ENCODE data around the gene C1orf198.

C1orf198 gene

DNA sequence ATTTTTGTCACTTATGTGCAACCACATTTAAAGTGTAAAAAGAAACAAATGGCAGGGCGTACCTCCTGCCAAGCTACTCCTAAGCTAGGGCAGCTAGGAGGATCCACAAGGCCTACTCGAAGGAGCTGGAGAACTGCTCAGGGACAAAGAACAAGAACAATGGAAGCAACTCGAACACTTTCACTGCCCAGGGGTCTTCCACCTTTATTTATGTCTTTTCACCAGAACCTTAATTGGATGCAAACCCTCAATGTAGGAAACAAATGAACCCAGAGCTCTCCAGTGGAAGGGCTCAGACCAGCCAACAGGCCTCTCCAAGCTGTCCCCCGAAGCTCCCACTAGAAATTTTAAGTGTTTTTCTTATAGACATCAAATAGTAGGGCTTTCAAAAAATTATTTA, 39.9 kb downstream of the C1orf198 start:
- no peak for DNase-seq

DNA sequence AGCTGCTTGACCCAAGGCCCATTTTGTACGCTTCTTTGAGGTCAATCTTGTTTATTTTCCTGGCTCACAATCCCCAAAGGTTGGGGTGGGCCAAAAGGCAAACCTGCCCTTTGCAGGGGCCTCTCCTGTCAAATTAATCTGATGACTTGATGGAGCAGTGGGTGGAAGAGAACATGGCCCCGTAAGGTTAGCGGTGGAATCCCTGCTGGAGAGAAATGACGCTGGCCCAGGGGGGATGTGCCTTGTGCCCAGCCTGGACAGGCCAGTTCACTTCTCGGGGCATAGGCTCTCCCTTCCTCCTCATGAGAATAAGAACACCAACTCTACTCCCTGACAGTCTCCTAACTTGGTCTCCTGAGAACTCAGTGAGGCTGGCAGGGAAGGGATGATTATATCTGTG, 40.5 kb downstream of the C1orf198 start:
- DNase-seq, result no peak

DNA sequence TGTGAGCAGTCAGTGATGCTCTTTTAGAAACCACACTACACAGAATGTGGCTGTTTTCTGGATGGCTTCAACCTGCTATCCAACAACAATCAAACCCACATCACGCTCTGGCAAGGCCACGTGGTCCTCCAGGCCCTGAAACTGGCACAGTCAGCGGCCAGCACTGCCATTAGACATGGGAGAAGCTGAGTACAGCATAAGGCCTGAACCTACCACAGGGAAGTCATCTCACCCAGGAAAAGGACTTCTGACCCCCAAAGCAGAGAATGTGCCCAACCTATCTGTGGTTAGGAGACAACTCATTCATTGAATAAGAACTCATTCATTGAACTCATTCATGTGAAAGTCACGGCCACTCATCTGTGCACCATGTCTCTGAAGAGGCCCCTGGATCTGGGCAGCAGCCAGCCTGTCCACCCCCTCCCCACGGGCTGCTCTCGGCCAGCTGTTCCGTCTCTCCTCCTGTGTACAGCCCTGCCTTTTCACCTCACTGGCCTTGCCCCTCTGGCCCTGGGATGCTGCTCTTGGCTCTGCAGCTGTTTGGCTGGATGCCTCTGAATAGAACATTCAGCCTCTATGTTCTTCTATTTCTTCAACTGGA, 41.1 kb downstream of the C1orf198 start:
- peak; percentile 73 to 75 for DNase-seq

DNA sequence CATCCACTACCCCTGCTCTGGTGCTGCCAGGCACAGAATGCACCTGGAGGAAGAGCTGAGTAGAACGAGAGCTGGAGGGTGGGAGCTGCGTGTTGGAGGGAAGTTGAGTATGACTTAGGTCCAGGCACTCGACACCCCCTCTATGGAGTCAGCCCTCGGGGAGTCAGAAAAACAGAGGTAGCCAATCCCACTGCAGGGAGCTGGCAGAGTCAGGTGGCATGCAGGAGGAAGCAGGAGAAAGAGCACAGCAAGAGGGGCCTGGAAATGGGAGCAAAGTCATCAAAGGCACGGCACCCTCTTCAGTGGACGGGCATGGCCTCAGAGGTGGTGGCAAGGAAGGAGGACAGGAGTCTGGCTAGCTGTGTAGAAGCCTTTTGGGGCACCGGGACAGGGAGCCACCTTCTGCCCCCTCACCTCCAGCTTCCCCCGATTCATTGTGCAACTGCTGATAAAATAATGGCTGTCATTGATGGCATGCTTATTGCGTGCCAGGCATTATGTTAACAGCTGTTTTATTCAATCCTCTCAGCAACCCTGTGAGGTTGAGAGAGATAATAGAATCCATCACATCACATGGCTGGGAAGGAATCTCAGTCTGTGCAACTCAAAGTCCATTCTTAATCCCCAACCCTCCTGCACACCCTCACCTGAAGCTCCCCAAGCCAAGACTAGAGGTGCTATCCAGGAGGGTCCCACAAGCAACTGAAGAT, 42.0 kb downstream of the C1orf198 start:
- DNase-seq, result no peak

DNA sequence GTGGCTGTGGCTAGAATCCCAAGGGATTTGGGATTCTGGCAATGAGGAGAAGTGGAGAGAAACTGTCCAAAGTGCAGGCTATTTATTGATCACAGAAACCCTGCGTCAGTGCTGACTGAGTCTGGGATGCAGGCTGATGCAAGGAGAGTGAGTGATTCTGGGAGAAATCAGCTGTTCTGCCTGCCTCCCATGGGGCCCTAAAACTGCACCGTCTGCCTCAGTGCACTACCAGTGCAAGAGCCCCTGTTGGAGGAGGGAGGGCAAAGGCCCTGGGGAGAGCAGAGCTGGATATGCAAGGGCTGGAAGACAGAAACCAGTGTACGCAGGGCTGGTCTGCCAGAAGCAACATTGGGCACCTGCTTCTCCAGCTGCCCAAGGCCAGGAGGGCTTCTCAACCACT, 42.6 kb downstream of the C1orf198 start:
- DNase-seq, result peak in 1 of 2 donors; percentile 48

DNA sequence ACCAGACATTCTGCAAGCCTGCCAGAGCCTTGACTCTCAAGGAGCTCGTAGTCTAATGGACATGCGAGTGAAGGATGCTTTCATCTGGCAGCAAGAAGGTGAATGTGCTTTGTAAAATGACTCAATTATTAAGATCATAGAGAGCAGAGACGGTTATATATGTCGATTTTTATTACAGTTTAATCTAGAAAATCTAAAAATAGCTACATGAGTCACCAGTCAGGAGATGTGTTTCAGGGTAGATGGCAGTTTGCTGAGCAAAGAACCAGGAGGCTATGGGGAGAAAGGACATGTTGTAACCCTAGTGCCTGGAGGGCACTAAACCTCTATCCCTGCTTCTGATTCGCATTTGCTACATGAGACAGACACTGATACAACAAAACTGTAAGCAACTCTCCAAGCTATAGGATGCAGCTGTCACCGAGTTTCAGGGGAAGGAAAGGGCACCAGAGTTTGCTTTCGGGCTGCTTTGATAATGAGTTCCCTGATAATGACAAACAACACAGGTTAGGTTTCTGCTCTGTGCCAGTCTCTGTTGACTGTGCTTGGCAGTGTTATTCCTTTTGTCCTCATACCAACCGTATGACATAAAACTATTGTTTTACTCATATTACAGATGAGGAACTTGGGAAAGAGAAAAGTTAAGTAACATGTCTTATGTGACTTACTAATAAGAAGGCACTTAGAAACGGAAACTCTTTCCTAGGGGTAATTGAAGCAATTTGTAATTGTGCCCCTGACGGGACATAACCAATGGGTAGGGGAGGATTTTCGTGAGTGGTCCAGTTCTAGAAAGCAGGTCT, 43.2 kb downstream of the C1orf198 start:
- DNase-seq, result no peak

DNA sequence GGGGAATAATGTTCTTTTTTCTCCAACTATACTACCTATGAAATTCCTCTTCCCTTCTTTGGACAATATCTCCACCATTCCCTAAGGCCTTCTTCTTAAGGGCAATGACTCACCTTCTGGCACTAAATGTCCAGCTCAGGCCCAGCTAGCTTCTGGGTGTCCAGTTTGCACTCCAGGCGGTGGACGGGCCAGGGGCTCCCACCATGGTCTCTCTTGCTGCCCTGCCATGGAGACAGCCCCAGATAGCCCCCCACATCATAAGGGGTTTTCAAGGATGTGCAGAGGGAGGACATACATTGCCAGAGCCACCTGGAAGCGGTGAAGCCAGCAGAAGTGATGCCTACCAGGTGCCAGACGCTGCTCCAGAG, 43.8 kb downstream of the C1orf198 start:
- no peak for DNase-seq

DNA sequence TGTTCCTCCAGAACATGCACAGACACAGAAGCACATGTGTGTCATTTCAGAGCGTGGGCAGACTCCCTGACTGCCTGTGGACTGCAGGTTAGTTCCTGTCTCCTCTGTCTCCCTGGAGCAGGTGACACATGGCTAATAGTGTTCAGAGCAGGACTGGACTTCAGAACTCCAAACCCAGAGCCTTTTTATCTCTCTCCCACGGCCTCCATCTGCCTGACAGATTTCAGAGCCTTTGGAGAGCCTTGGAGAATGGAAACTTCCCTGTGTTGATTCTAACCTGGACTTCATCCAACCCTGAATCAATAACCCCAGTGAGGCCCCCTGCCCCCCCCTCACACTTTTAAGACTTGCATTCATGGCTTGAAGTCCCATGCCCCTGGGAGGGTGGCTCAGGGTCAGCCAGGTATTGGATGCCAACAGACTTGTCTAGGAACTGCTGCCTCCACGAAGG, 44.4 kb downstream of the C1orf198 start:
- DNase-seq, result no peak

DNA sequence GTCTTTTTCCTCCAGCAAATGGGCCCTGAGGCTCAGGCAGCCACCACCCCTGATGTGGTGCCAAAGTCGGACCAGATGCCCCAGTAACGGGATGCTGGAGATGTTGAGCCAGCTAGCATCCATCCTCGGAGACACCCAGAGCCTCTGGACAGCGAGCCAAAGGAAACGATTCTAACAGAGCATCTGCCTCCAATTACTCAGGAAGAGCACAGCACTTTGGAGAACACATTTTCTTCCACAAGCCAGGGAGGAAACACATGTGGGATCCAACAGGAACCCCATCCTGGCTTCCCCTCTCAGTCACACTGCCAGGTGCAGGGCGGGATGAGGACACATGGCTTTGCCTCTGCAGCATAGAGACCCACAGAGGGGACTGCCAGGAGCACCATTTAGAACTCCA, 44.9 kb downstream of the C1orf198 start:
- no peak for DNase-seq

DNA sequence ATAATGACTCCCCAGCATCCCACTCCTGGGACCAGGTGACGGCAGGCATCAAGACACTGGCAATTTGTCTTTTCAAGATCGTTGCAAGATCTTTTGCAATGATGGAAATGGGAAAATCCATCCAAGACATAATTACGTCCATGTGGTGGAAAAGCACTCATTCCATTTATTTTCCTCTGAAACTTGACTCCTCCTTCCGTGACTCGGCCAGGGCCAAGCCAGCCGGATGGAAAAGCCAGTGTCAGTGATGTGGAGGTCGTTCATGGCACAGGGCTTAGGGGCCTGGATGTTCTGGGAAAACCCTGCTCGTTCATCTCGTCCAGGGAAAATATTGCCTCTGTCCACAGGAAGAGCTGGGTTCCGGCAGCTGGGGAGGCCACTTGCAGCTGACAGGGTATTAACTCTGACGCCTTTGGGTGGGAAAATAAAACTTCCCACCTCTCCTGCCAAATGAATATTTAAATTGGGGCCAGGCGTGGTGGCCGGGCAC, 46.2 kb downstream of the C1orf198 start:
- no peak for DNase-seq

DNA sequence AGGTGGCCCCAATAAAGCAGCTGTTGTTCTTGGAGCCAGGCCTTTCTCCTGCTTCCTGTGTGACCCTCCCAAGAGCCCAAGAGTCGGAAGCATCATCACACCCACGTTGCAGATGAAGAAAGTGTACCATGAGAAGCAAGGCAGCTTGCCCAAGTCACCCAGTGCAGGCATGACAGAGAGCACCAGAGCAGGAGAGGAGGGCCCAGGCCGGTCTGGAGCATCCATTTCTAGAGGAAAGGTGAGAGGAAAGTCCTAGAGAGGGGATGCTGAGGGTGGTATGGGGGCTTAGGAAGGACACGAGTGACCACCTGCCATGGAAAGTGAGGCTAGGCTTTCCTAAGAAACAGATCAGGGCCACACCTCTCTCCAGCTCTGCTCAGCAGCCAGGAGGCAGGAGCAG, 47.0 kb downstream of the C1orf198 start:
- DNase-seq, result no peak

DNA sequence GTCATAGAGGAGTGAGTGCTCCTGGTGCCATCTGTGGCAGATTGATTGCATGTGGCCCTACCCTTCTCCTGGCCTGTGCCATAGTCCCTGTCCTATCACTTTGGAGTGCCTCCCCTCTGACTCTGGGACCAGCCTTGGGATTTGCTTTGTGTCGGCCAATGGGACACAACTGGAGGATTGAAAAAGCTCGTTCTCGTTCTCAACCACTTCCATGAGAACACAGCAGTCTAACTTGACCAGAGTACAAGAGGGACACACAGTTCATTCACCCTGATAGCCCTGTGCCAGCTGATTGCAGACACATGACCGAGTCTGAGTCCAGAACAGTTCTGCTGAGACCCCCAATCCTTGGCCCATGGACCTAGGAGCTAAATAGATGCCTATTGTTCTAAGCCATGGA, 47.8 kb downstream of the C1orf198 start:
- peak; percentile 75 to 91 for DNase-seq

DNA sequence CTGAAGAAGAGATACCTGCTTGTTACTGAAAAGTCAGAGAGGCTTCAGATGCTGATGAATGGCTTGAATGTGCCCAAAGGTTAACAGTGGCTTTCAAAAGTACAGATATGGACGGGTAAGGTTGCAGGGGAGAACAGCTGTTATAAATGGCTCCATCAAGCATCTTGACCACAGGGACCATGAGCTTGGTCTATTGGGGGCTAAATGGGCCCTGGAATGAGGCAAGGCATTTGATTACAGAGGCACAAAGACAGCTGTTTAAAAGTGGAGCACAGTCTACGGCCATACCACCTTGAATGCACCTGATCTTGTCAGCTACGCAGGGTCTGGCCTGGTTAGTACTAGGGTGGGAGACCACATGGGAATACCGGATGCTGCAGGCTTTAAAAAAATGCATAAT, 48.3 kb downstream of the C1orf198 start:
- DNase-seq, result no peak

DNA sequence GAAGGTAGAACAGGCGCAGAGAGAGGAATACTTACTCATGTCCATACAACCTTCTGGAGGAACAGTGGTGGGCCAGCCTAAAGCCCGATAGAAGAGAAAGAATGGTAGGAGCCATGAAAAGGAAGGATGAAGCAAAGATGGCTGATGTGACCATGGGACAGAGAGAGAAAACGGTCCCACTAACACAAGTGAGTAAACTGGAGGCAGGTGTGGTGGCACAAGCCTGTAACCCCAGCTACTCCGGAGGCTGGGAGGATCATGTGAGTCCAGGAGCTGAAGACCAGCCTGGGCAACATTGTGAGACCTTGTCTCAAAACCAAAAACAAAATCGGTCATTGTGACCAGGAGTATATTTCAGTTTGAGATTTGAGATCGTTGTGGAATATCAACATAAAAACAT, 49.4 kb downstream of the C1orf198 start:
- DNase-seq, result no peak

DNA sequence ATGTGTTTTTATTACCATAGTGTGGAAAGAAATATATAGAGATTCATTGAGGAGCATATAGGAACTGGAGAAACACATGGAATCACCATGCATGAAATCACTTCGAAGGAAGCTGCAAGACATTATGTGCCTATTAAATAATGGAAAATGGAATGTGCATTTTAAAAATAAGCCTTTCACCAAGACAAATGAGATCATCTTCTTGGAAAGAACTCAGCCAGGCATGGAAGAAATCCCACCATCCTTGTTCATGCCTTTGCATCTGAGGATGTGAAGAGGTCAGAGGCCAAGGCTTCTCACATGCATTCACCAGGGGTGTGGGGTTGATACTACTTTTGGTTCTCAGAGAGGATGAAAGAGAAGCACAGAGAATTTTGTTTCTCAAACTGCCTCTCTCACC, 50.0 kb downstream of the C1orf198 start:
- no peak for DNase-seq

DNA sequence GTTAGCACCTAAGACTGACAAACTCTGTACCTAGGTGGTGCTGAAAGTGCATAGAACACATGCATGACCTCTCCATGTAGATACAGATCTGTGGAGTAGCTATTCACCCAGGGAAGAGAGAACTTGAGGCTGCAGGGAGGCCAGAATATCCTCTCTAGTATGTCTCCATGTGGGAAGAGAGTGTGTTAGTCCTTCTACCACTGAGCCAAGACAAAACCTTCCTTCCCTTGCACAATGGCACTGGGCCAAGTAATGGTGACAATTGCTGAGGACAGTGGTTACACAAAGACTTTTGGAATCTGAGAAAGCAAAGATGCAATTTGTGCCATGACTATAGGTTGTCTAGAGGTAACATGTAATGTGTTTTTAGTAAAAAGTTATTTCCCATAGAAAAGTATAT, 52.3 kb downstream of the C1orf198 start:
- no peak for DNase-seq

DNA sequence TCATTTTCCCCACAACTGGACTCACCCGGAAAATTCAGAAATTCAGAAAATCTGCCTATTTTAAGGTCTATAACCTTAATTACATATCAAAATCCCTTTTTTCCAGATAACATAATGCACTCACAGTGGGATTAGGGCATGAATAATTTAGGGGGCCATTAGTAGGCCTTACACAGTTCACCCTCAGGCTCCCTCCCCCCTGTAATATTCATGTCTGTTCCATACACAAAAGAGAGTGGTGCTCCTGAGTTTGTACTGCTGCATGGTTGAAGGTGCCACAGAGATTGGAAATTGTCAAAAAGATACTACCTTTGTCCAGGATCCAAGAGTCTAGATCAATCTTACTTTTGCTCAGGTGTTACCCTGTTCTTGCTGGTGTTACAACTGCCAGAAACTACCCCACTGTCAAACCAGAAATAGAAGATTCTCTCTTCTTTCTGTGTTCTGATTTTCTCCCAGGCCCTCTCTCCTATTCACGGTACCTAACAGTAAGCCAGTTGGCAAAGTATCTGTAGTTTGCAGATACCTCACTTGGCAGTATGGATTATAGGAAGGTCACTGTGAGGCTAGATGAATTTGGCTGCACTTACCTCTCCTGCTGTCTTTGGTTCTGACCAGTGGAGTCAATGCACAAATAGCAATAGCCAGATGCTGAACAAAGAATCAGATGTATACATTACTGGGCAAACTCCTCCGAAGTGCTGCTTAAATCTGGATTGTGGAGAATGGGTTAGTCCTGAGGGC, 53.2 kb downstream of the C1orf198 start:
- DNase-seq, result no peak

DNA sequence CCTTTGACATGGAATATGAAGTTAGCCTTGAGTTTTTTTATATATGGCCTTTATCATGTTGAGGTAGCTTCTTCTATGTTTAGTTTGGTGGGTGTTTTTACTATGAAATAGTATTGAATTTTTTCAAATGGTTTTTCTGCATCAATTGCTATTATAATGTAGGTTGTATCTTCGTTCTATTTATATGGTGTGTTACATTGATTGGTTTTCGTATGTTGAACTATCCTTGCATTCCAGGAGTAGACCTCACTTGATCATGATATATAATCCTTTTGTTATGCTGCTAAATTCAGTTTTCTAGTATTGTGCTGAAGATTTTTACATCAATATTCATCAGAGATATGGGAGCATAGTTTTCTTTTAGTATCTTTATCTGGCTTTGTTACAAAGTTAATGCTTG, 55.8 kb downstream of the C1orf198 start:
- DNase-seq, result no peak

DNA sequence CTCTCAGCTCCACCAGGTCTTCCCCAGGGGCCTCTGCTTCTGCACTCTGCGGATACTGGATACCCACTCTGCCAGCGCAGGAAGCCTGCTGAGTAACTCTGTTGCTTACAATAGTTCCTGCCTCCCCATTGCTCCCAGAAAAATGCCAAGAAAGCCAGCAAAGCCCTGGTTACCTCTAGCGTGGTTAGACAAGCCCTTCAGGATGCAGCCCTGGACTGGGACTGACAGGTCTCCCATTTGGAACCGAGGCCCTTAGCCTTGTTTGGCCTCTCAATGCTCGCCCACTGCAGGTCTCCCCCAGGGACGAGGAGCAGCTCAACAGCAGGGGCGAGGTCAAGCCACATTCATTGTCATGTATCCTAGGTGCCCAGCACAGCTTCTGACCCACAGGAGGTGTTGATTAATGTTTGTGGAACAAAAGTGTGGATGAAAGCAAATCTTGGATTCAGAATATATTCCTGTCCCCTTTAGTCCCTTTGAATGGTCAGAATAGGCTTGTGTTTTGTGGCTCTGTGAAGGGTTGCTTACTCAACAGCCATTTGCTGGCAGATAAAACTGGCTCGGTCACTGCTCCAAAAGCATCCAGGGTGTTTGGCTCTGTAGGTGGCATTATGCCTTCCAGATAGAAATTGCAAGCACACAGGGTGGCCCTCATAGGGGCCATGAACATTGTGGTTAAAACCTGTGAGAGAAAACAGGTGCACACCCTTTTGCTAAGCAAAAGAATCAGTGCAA, 58.9 kb downstream of the C1orf198 start:
- peak; percentile 16 to 54 for DNase-seq

DNA sequence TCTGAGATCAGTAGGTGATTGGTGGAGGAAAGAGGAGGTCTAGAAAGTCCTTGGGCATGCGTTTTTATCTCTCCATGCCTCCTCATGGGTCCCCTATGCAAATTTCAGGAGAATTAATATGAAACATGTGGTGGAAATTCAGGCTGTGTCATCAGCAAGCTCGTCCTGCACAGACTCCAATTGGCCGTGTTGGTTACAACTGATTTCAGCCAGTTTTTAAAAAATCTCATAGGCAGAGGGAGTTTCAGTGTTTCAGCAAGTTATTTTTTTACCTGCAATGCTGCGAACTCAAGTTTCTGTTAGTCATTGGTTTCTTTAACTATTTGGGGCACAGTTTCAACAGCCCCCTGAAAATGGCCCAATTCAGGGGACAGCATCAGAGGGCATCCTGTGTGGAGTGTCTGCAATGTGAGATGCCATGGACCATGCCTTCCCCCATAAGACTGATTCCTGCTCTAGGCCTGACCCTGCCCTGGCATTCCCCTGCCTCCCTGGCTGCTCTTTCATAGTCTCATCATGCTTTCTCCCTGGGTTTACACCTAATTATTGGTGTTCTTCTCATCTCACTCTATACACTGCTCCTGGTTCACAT, 59.9 kb downstream of the C1orf198 start:
- peak in 1 of 2 donors; percentile 94 for DNase-seq

DNA sequence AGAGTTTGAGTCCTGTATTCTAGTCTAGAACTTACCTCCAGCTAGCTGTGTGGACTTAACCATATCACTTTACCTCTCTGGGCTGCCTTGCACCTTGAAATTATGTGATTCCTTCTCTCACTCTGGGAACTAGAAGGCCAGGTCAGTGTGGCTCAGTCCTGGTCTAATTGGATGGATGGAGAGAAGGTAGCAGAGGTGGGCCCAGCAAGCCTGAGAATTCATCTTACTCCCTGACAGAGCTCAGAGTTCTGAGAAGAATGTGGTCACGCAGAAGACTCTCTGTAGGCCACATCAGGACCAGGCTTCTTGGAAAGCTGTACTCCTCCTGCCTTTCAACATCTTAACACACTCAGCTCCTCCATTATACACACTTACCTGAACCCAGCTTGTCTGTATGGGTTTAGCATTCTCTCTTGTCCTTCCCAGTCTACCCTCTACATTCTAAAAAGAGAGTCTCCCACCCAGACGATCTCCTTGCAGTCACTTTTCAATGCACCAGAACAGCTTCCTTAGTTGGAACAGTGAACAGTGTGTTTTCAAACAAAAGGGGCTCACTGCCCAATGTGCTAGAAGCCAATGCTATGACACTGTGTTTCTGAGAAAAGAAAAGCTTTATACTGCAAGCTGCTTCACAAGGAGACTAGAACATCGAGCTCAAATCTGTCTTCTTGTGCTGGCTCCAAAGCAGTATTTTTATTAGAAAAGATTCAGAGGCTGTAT, 60.6 kb downstream of the C1orf198 start:
- peak; percentile 67 to 96 for DNase-seq

Measured in hippocampal formation (tissue), 2 donors.